GM12878 (cell line): ENCODE results near the gene ADCY9.

Experiments
- CEBPB ChIP-seq, 2 experiments: fragments of 150-350 bp in 1 of 2; IDR thresholded peaks; 2 replicates each; pipeline ENCODE4 v1.6.1; 2012 to 2014; ENCODE audit warnings: low read depth in 2 of 2, low read length in 2 of 2, borderline replicate concordance in 1 of 2, inconsistent platforms in 1 of 2
- EZH2 ChIP-seq: IDR thresholded peaks from 2 replicates; pipeline ENCODE4 v1.6.1; 2012; ENCODE audit warnings: low read depth, mild to moderate bottlenecking, control low read depth, inconsistent platforms, low read length, borderline replicate concordance; ENCODE audit not compliant: control insufficient read depth
- MEF2B ChIP-seq: fragments of 450-650 bp; IDR thresholded peaks from 2 replicates; pipeline ENCODE4 v1.6.1; 2018; ENCODE audit warnings: mild to moderate bottlenecking, moderate library complexity; ENCODE audit not compliant: partially characterized antibody, poor library complexity, severe bottlenecking
- TCF3 ChIP-seq: IDR thresholded peaks from 2 replicates; pipeline ENCODE4 v1.6.1; 2012; ENCODE audit warnings: low read depth, mild to moderate bottlenecking, low read length, borderline replicate concordance; ENCODE audit not compliant: insufficient read depth
- ZNF217 ChIP-seq: fragments of 450-650 bp; IDR thresholded peaks from 2 replicates; pipeline ENCODE4 v1.6.1; 2017; ENCODE audit warnings: antibody characterized with exemption, mild to moderate bottlenecking

GRCh38 chr16:3959148-3959547, 157.1 kb downstream of the ADCY9 start:
- TF ChIP-seq ZNF217 (no peak), CEBPB (IDR thresholded peaks at IDR 0.05; ENCODE audit: borderline replicate concordance in 1 of 2, low read depth in 2 of 2, low read length in 2 of 2) (no peak), MEF2B (no peak), EZH2 (no peak), TCF3 (no peak)
